ENCODE data around the gene ASB13.

GRCh38 chr10:5601826-5602495 lies 64.4 kb downstream of the ASB13 start:
- TF ChIP-seq POLR2A (IDR thresholded peaks at IDR 0.05; ENCODE audit: low read length) = no peak
- no peak for TF ChIP-seq GATA1 (IDR thresholded peaks at IDR 0.05; ENCODE audit: low read depth, low read length)

Data from erythroblast (primary cell).